HepG2 (cell line): Measurements from ENCODE around the gene SFXN1. TPM values are rescaled to one million over a fixed set of nuclear protein-coding genes. Genes with fewer than 3 reads are reported as not detected.

Experiments
- AKAP8 ChIP-seq: sonication (generic); formaldehyde crosslinking; IDR thresholded peaks from 2 replicates; pipeline ENCODE4 v1.5.1; 2020; ENCODE audit warnings: mild to moderate bottlenecking, missing genetic modification reagents
- AKNA ChIP-seq: sonication (generic); formaldehyde crosslinking; IDR thresholded peaks from 2 replicates; pipeline ENCODE4 v1.4.0; 2020; ENCODE audit warnings: missing genetic modification reagents, borderline replicate concordance
- NAIF1 ChIP-seq: sonication (generic); formaldehyde crosslinking; IDR thresholded peaks from 2 replicates; pipeline ENCODE4 v1.5.0; 2020; ENCODE audit warnings: mild to moderate bottlenecking, missing genetic modification reagents, borderline replicate concordance
- PATZ1 ChIP-seq: sonication (generic); formaldehyde crosslinking; IDR thresholded peaks from 2 replicates; pipeline ENCODE4 v1.4.0; 2020; ENCODE audit warnings: missing genetic modification reagents
- PRDM4 ChIP-seq: sonication (generic); formaldehyde crosslinking; IDR thresholded peaks from 2 replicates; pipeline ENCODE4 v1.9.0; 2021; ENCODE audit warnings: missing genetic modification reagents, borderline replicate concordance
- RORA ChIP-seq: sonication (generic); formaldehyde crosslinking; IDR thresholded peaks from 2 replicates; pipeline ENCODE4 v1.5.0; 2020; ENCODE audit warnings: mild to moderate bottlenecking, missing genetic modification reagents, moderate library complexity
- SP1 ChIP-seq, 2 experiments: fragments of 450-650 bp in 1 of 2; sonication (generic) in 1 of 2; formaldehyde crosslinking in 1 of 2; IDR thresholded peaks; 2 replicates each; pipeline versions ENCODE4 v1.4.0 to v1.6.1; 2016 to 2020; ENCODE audit warnings: missing genetic modification reagents in 1 of 2
- ZNF350 ChIP-seq: sonication (generic); formaldehyde crosslinking; IDR thresholded peaks from 2 replicates; pipeline ENCODE4 v1.4.0; 2020; ENCODE audit warnings: mild to moderate bottlenecking, low read depth, missing genetic modification reagents, borderline replicate concordance
- ZNF720 ChIP-seq: sonication (generic); formaldehyde crosslinking; IDR thresholded peaks from 2 replicates; pipeline ENCODE4 v1.4.0; 2020; ENCODE audit warnings: missing genetic modification reagents
- ZNF770 ChIP-seq: sonication (generic); formaldehyde crosslinking; IDR thresholded peaks from 2 replicates; pipeline ENCODE4 v1.5.0; 2020; ENCODE audit warnings: mild to moderate bottlenecking, missing genetic modification reagents
- ZNF776 ChIP-seq: sonication (generic); formaldehyde crosslinking; IDR thresholded peaks from 2 replicates; pipeline ENCODE4 v1.4.0; 2020; ENCODE audit warnings: mild to moderate bottlenecking, missing genetic modification reagents
- ZNF792 ChIP-seq: IDR thresholded peaks from 2 replicates; pipeline ENCODE4 v1.6.1; 2016
- ZSCAN9 ChIP-seq: IDR thresholded peaks from 2 replicates; pipeline ENCODE4 v1.6.1; 2016; ENCODE audit warnings: borderline replicate concordance
- polyA plus RNA-seq, 8 experiments: library from polyadenylated mRNA; depleted of rRNA in 3 of 8; stranded (reverse) in 7 of 8; unstranded in 1 of 8; fragments of >200 nt; fragmentation: Illumina TruSeq in 4 of 8; extraction: Trizol in 4 of 8; gene quantifications; 2 replicates each; pipeline versions ENCODE4 v1.2.1 to v1.2.3, GENCODE V29; 2011 to 2016; ENCODE audit warnings: low read depth in 4 of 8, missing spikeins in 1 of 8, mixed read lengths in 1 of 8; ENCODE audit not compliant: insufficient read depth in 1 of 8
- total RNA-seq, 5 experiments: library from RNA; depleted of rRNA; stranded (reverse); fragments of >200 nt; fragmentation: Illumina TruSeq; extraction: Trizol; gene quantifications; 2 replicates each; pipeline ENCODE4 v1.2.3, GENCODE V29; 2016; ENCODE audit warnings: low read depth in 1 of 5

Gene SFXN1
- total and polyA plus RNA-seq, 2 of the 13 experiments (the other 11 are each of a cell fraction or from before 2014, with no cell fraction given): 122 to 135 TPM

- TF ChIP-seq PATZ1 (CRISPR knock-in tag): no peak
- TF ChIP-seq ZNF720 (CRISPR knock-in tag): no peak
- no peak for TF ChIP-seq AKNA (CRISPR knock-in tag)
- no peak for TF ChIP-seq RORA (CRISPR knock-in tag)
- no peak for TF ChIP-seq ZNF350 (CRISPR knock-in tag)
- TF ChIP-seq ZSCAN9 (CRISPR knock-in tag): no peak
- no peak for TF ChIP-seq AKAP8 (CRISPR knock-in tag)
- no peak for TF ChIP-seq SP1 (IDR thresholded peaks at IDR 0.05)
- TF ChIP-seq SP1 (CRISPR knock-in tag; IDR thresholded peaks at IDR 0.05): no peak
- TF ChIP-seq NAIF1 (CRISPR knock-in tag): no peak
- TF ChIP-seq ZNF770 (CRISPR knock-in tag): no peak
- no peak for TF ChIP-seq ZNF776 (CRISPR knock-in tag)
- TF ChIP-seq ZNF792: no peak
- no peak for TF ChIP-seq PRDM4
- TF ChIP-seq, all 625 proteins: peak for 0
Observed at GRCh38 chr5:175464942-175465233, 13.5 kb upstream of the SFXN1 start (continued).
